Measurements from ENCODE around the gene PRLR.

PRLR gene

DNA sequence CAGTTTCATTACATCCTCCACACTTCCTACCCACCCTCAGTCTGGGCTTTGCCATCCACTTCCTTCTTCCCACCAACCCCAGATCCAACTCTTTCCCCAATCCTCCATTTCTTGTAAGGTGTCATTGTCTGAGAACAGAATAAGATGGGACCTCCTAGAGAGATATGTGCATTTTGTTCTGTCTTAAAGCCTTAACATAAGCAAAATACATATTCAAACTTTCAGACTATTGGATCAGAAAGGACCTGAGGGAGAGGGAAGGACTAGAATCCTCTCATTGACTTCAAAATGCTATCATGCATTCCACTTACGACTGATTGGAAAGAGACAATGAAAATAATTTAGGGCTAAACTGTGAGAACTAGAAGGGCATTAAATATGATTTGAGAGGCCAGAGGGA, 225.5 kb downstream of the PRLR start:
- H3K4me3 ChIP-seq (ENCODE audit: low read depth, low read length), result no peak overlapping the region
- TF ChIP-seq, protein P1, sequence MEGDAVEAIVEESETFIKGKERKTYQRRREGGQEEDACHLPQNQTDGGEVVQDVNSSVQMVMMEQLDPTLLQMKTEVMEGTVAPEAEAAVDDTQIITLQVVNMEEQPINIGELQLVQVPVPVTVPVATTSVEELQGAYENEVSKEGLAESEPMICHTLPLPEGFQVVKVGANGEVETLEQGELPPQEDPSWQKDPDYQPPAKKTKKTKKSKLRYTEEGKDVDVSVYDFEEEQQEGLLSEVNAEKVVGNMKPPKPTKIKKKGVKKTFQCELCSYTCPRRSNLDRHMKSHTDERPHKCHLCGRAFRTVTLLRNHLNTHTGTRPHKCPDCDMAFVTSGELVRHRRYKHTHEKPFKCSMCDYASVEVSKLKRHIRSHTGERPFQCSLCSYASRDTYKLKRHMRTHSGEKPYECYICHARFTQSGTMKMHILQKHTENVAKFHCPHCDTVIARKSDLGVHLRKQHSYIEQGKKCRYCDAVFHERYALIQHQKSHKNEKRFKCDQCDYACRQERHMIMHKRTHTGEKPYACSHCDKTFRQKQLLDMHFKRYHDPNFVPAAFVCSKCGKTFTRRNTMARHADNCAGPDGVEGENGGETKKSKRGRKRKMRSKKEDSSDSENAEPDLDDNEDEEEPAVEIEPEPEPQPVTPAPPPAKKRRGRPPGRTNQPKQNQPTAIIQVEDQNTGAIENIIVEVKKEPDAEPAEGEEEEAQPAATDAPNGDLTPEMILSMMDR (IDR thresholded peaks at IDR 0.05; ENCODE audit: control insufficient read depth, extremely low read depth, insufficient read depth), result no peak
- DNase-seq (ENCODE audit: low read depth), result no peak

DNA sequence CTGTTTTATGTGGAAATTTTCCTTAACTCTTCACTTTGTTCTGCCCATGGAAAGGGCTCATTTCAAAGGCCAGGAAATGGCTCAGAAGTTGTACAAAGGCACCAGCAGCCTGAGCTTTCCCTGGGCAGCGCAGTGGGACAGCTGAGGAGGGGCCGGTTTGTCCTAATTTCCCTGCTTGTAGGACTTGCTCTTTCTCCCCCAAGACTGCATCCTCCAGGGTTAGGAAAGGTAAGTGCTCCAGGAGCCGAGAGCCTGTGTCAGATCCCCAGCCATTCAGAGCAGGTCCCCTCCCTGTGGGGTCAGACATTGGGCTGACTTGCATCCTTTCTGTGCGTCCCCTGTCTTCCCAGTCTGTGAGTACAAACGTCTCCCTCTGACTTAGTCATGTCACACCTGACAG, 226.1 kb downstream of the PRLR start:
- DNase-seq (ENCODE audit: low read depth), result no peak
- no peak overlapping the region for H3K4me3 ChIP-seq (ENCODE audit: low read depth, low read length)
- TF ChIP-seq, protein P1 (IDR thresholded peaks at IDR 0.05; ENCODE audit: control insufficient read depth, extremely low read depth, insufficient read depth), result no peak

DNA sequence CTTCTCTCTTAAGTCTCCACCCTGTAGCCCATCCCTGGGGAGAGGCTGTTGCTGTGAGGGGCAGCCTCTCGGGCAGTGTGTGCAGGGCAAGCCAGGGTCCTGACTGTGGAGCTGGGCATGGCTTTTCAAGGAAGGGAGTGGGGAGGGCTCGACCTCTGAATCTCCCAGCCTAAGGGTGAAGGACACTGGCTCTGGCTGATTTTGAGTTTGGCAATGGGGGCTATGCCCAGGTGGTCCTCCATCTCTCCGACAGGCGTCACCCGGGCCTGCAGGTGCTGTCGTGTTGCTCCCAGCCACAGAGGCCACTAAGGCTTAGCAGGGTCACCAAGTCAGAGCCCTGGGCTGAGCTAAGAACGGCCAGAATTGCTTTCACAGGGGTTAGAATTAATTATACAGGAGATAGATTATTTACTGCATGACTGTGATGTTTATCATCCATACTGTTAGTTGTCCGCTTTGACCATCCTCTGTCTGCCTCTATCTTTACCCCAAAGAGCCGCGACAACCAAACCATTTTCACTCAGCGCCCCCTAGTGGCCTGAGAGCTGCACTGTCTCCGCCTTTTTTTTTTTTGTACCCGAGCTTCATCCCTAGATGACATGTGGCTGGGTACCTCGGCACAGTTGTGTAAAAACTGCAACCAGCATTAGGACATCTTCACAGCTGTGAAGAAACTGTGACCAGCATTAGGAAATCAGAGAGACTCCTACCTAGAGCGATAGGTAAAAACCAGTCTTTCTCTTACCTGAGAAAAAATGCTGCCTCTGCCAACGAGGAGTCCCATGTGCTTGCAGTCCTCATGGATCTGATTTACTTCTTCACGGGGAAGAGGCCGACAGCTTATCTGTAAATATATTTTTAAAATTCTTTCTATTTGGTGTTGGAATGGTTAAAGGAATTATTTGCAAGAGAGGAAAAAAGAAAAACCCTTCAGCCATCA, 227.0 kb downstream of the PRLR start:
- DNase-seq (ENCODE audit: low read depth), result no peak
- TF ChIP-seq, protein P1 (IDR thresholded peaks at IDR 0.05; ENCODE audit: control insufficient read depth, extremely low read depth, insufficient read depth), result peak; percentile 90
- H3K4me3 ChIP-seq (ENCODE audit: low read depth, low read length), result no peak overlapping the region

DNA sequence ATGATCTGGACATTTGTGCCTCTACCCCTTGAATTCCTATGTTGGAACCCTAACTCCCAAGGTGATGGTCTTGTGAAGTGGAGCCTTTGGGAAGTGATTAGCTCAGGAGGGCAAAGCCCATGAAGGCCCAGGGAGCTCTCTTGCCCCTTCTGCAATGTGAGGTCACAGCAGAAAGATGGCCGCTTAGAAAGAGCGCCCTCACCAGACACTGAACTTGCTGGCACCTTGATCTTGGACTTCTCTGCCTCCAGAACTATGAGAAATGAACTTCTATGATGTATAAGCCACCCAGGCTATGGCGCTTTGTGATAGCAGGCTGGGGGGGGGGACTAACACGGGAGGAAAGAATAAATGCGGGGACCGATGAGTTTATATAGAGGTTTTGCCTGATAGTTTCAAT, 227.8 kb downstream of the PRLR start:
- H3K4me3 ChIP-seq (ENCODE audit: low read depth, low read length), result no peak overlapping the region
- no peak for DNase-seq (ENCODE audit: low read depth)
- TF ChIP-seq, protein P1 (IDR thresholded peaks at IDR 0.05; ENCODE audit: control insufficient read depth, extremely low read depth, insufficient read depth), result no peak

DNA sequence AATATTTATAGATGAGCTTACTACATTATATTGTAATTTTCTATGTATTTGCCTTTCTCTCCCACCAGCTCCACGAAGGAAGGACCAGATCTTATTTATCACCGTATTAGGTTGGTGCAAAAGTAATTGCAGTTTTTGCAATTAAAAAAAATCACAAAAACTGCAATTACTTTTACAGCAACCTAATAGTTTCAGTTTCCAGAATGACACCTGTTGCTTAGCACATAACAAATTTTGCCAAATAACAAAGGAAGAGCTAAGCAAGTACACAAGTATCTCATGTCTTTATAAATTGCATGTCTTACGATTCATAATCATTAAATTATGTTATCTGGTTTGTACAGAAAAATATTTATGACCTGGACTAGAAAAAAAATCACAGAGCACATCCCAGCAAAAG, 228.4 kb downstream of the PRLR start:
- DNase-seq (ENCODE audit: low read depth), result no peak
- H3K4me3 ChIP-seq (ENCODE audit: low read depth, low read length), result no peak overlapping the region
- TF ChIP-seq, protein P1 (IDR thresholded peaks at IDR 0.05; ENCODE audit: control insufficient read depth, extremely low read depth, insufficient read depth), result no peak
